ENCODE data around the gene MAP3K5. TPM values are rescaled to one million over a fixed set of nuclear protein-coding genes. Genes with fewer than 3 reads are reported as not detected.
"Not testable (repeated sequence)": the region's sequence is repeated elsewhere in the genome, so short reads cannot be mapped to it uniquely, and the experiment has no call there.

Gene MAP3K5
- polyA plus RNA-seq, 4 donors, result 2.9 to 8.2 (median 7.1) TPM

DNA sequence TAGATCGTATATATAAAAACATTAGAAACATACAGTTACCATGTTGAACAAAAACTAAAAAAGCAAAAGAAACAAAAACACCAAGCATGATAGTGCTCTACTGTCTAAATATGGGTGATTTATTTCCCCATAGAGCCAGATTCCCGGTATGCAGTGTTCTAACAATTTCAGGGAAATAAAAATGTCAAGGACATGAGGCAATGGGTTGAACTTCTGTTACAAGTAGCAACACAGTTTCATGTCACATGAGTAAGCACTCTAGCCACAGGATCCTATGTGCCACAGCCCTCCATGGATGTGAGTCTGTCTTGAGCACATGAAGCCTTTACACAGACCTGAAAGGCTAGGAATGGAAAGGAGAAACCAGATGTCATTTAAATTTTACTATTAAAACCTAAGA lies 96.0 kb downstream of the MAP3K5 start:
- peak in 2 of 4 donors; percentile 4 to 8 for DNase-seq (ENCODE audit: low read depth in 4 of 4, low spot score in 3 of 4)

DNA sequence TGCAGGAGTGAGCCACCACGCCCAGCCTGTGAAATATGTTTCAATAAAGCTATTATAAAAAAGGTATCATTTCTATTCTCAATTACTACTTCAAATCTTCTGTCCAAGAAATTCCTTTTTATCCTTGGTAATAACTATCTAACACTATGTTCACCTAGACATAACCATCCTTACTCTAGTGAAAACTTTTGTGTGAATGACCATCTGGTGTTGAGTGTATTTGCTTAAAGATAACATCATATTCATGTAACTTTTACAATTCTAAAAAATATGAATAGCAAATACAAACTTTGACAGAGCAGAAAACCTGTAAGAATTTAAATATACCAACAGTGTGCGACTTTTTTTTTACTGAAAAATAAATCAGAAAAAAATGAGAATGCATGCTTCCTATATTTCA lies 96.9 kb downstream of the MAP3K5 start:
- no peak for DNase-seq (ENCODE audit: low read depth in 4 of 4, low spot score in 3 of 4)

DNA sequence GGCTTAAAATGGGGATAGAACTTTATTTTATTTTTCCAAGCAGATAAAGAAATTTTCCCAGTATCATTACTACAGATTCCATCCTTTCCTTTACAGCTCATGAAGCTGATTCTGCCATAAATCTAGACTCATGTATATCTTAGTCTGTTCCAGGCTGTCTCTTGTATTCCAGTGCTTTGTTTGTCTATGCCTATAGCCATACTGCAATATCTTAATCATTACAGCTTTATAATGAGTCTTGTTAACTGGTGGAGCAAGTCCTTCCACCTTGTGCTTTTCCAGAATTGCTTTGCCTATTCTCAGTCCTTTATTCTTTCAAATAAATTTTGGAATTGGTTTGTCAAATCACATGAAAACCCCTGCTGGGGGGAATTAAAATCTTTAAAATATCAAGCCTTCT lies 99.2 kb downstream of the MAP3K5 start:
- no peak for DNase-seq (ENCODE audit: low read depth in 4 of 4, low spot score in 3 of 4)

DNA sequence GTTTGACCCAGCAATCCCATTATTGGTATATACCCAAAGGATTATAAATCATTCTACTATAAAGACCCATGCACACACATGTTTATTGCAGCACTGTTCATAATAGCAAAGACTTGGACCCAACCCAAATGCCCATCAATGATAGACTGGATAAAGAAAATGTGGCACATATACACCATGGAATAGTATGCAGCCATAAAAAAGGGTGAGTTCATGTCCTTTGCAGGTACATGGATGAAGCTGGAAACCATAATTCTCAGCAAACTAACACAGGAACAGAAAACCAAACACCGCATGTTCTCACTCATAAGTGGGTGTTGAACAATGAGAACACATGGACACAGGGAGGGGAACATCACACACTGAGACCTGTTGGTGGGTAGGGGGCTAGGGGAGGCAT lies 104.4 kb downstream of the MAP3K5 start:
- DNase-seq (ENCODE audit: low read depth in 4 of 4, low spot score in 3 of 4), result not testable (repeated sequence)

DNA sequence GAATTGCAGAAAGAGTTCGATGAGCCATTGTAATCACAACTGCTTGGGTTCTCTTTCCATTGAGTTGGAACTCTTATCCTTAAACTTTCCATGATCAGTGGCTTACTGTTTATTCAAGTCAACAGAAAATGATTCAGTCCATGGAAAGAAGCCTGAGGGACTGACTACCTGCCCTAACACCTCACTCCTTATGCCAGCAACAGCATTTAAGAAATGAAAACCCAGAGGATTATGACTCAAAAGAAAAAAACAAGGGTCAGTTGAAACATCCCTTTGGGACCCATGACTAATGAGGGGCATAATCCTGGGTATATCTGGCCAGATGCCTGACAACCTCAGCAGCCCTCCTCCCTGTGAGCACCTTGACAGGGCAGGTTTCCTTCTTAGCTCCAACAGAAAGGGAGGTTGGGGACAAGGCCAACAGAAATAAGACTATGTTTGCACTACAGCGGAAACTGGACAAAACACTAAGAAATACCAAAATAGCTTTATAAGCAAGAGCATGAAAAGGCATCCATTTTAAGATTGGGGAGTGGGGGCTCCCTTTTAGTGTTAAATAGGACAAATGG lies 106.7 kb downstream of the MAP3K5 start:
- DNase-seq (ENCODE audit: low read depth in 4 of 4, low spot score in 3 of 4), result no peak

DNA sequence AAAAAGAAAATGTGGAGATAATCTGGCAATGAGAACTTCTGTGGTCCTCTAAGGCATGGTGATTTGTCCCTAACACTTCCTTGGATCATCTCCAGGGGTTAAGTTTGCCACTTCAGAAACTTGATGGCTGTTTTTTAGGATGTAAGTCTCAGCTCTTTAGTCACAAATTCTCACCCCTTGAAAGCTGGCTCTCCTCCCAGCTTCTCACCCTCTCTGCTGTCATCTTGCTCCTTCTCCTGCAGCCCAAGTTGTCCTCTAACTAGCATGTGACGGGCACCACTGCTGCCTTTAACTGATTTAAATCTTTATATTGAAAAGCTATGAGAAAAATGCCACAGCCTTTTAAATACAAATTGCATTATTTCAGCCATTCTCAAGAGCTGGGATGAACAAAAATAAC lies 107.8 kb downstream of the MAP3K5 start:
- DNase-seq (ENCODE audit: low read depth in 4 of 4, low spot score in 3 of 4), result no peak

DNA sequence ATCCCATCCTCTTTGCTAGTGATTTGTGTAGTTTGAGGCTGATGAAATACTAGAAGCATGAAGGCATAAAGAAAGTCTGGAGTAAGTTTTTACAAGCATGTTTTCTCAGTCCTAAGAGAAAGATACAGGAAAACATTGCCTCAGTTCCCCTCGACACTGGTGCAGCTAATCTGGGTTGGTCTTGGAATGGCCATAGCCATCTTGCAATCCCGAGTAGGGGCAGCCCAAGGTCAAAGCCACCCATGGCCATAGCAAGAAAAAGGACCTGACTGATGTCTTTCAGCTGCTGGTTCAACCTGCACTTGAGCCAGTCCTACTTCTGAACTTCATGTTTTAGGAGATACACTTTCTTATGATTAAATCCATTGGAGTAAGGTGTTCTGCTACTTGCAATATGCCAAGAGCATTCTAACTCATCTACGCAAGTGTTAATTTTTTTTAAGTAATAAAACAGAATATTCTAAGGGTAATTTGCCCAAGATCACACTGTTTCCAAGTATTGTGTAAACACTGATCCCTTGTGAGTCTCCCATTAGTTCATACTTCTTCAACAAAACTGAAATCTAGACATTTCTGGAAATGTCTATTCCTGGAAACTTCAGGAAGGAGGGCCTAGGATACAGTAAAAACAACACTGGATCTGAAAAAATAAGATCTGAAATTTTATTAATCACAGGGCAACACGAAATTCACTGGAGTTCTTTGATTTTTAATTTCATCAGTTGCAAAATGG lies 108.9 kb downstream of the MAP3K5 start:
- DNase-seq (ENCODE audit: low read depth in 4 of 4, low spot score in 3 of 4), result no peak

DNA sequence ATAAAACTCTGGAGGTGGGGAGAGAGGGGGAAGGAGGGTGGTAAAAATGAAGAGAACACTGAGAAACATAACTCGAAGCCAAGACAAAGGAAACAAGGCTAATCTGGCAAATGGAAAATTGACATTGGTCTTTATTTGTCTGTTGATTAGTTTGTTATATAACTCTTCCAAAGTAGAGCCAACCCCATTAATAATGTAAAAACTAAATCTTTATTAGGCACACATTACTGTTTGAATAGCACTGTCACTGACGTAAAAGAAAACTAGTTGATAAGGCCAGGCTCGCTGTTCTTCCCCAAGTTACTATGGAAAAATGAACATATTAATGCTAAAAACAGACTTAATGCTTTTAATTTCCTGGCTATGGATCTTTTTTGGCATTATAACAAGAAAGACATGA lies 110.0 kb downstream of the MAP3K5 start:
- DNase-seq (ENCODE audit: low read depth in 4 of 4, low spot score in 3 of 4), result no peak

DNA sequence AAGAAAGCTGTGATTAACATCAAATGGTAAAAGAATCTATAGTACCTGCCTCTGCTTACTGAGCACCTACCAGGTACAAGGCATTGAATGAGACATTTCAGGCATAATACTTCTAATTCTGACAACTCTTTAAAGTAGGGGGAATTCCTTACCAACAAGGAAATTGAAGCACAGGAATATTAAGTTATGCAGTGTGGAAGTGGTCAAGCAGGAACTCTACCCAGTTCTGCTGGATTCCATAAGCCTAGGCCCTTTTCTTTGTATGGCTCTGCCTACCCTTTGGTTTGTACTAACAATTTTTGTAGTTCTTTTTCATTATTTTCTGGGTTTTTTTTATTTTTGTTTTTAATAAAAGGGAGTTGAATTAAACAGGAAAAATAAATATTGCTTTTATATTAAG lies 114.5 kb downstream of the MAP3K5 start:
- peak in 1 of 4 donors; percentile 14 for DNase-seq (ENCODE audit: low read depth in 4 of 4, low spot score in 3 of 4)

DNA sequence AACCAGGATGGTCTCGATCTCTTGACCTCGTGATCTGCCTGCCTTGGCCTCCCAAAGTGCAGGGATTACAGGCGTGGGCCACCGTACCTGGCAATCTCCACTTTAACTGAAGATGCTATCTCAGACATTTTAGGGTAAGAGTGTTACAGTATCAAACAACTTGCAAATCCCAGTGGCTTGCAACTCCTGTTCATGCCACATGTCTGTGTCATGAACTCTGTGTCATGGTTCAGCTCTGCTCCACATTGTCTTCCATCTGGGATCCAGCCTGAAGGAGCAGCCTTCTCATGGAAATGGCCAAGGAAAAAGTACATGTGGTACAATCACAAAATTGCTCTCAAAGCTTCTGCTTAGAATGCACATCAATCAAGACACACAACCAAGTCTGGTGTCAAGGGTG lies 114.9 kb downstream of the MAP3K5 start:
- no peak for DNase-seq (ENCODE audit: low read depth in 4 of 4, low spot score in 3 of 4)

DNA sequence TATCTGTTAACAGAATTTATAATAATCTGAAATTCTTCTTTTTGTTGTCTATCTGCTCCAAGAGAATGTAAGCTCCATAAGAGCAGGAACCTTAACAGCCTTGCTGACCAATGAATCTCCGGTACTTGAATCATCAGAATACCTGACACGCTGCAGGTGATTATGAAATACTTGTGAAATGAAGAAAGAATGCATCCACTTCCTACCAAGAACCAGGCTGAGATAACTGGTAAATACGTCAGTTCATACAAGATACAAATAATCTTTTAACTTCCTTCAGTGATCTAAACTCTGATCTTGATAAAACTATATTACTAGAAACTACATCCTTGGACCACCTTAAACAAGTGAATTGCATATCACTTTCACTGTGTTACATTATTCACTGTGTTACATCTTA lies 116.2 kb downstream of the MAP3K5 start:
- DNase-seq (ENCODE audit: low read depth in 4 of 4, low spot score in 3 of 4), result no peak

DNA sequence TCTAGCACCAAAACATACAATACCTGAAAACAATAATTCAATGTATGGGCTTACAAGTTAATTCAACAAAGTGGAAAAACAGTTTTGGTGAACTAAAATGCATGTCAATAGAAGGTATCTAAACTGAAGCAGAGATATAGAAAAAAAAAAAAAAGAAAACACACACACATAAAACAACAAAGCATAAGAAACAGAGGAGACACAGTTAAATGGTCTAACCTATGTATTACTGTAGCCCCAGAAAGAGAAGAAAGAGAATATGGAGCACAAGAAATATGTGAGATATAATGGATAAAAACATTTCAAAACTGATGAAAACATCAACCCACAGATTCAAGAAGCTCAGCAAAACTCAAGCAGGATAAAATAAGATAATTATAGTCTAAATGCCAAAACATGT lies 118.7 kb downstream of the MAP3K5 start:
- DNase-seq (ENCODE audit: low read depth in 4 of 4, low spot score in 3 of 4), result no peak

DNA sequence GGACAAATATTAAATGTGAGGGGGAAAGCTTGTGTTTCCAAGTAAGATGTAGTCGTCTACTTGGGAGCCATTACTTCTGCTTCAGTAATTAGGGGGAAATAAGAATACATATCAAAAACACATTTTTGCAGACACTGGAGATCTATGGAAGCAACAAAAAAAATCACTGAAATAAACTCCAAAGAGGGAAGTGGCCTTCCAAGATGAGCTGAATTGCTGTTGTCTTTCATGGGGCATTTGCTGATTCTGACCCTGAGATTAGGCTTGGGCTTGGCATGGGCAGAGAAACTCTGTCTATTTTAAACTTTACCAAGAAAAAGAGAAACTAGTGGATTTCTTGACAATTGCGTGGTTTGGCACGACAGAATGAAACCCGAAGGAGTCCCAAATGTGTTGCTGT lies 120.1 kb downstream of the MAP3K5 start:
- no peak for DNase-seq (ENCODE audit: low read depth in 4 of 4, low spot score in 3 of 4)

DNA sequence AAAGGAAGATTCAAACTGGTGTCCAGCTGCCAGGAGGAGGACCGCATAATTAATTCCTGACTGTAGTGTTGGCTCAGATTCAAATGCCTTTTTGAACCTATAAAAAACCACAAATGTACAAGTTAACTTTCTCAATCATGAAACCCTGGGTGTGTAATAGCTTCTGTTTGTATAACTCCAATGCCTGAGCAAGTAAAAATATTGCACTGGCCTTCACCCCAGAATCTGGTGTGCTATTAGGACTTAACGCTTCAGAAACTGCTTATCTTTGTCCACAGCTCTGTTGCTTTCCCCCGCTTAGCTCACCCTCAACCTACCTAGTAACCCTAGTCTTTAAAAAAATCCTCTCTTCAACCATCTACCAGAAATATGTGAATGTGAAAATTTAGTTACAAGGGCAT lies 123.0 kb downstream of the MAP3K5 start:
- no peak for DNase-seq (ENCODE audit: low read depth in 4 of 4, low spot score in 3 of 4)

DNA sequence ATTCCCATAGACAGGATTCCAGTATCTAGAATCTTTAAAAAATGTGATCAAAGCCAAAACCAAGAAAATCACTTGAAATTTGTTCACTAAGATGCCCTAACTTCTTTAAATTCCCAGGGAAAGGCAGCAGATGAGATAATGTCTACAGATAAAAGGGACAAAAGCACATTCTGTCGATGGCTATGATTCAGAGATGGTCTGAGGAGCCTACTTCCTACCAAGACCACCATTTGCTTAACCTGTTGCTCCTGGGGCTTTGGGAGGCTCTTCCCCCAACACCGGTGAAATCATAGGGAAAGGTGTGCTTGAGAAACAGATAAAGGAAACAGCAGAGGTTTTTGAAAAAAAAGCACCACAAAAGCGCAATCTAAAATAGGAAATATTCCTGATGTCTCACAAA lies 123.7 kb downstream of the MAP3K5 start:
- DNase-seq (ENCODE audit: low read depth in 4 of 4, low spot score in 3 of 4), result no peak

DNA sequence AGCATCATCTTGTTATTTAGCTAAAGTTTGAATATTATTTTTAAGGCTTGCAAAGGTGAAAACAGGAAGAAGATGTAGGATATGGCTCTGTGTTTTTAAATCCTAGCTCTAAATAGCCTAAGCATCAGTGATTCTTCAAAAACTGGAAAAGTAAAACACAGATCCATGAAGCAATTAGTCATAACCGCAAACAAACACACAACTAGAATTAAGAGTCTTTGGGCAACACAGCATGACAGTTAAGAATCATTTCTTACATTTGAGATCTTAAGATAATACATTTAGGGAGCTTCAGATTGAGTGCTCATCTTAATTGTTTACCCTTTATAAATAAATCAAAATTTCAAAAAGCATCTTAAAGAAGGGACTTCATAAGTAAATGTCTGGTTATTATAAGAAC lies 126.2 kb downstream of the MAP3K5 start:
- no peak for DNase-seq (ENCODE audit: low read depth in 4 of 4, low spot score in 3 of 4)

DNA sequence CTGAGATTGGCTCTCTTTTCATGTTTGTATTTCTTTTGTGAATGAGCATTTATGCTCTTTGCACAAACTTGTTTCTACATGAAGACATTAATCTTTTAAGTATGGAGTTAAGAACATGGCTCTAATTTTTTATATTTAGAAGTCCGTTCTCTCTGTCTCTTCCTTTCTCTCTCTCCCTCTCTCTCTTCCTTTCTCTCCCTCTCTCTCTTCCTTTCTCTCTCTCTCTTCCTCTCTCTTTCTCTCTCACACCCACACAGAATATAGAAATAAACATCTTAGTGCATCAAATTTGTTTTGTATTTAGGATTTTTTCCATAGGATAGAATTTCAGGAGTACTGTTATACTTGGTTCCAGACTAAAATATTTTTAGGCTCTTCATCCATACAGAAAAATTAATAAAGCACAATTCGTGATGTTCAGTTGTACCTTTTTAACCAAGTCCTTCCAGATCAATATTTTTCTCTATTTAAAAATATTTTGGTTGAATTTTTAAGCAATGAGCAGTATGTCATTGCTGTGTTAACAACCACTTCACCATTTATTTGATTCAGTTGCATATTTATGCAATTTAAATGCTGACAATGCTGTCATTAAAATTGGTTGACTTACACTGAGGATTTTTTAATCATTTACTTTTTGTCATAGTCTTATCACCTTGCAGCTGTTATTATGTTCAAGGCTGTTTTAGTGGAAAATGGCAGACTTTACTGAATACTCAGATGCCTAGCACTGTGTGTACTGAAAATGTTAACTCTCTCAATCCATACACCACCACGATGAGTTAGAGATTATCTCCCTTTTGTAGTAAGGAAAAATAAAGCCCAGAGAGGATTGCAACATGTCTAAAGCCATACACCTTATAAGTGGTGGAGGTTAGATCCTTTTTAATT lies 129.7 kb downstream of the MAP3K5 start:
- no peak for DNase-seq (ENCODE audit: low read depth in 4 of 4, low spot score in 3 of 4)

DNA sequence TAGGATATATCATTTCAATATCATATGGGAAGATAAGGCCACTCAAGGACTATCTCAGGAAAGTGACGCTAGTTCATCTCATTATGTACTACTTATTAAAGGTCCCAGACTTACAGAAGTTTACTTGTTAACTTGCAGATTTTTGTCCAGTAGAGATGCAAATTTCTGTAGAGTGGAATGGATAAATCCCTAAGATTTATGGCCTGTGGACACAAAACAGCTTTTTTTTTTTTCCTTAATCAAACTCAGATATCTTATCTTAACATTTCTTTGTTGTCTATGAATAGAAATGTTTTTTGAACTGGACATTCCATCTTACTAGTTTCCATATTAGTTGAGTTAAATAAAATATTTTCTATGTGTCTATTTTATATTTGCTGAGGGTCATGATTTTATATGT lies 131.6 kb downstream of the MAP3K5 start:
- DNase-seq (ENCODE audit: low read depth in 4 of 4, low spot score in 3 of 4), result no peak

DNA sequence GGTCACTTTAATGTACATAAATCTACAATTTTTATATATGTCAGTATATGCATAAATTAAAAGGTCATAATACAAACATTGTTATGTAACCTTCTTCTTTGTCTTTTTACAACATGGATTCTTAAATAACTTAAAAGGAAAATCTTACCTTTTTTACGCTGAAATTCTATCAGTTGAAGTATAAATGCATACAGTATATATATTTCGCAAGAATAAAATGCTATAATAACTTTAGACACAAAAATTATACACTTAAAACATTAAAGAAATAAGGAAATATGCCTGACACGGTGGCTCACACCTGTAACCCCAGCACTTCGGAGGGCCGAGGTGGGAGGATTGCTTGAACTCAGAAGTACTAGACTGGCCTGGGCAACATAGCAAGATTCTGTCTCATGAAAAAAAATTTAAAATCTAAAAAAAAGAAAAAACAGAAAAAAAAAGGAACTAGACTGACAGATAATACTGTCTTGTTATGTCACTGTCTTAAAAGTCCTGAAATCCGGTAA lies 132.2 kb downstream of the MAP3K5 start:
- DNase-seq (ENCODE audit: low read depth in 4 of 4, low spot score in 3 of 4), result no peak

DNA sequence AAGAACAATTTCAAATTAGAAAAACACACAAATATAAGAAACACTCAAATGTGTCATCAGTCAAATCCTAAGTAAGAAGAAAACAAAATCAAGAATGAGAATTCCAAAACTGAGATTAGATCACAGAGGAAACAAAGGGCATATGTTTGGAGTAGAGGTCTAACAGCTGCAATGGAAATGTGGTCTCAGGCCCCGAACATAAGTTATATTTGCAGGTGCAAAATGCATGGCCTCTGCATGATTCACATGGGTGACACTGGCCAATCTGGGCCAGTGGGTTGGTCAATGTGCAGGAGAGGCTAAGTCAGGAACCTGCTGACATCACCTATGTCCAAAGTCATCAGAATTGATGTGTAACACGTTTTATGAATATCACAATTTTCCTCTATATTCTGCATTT lies 133.6 kb downstream of the MAP3K5 start:
- DNase-seq (ENCODE audit: low read depth in 4 of 4, low spot score in 3 of 4), result no peak

DNA sequence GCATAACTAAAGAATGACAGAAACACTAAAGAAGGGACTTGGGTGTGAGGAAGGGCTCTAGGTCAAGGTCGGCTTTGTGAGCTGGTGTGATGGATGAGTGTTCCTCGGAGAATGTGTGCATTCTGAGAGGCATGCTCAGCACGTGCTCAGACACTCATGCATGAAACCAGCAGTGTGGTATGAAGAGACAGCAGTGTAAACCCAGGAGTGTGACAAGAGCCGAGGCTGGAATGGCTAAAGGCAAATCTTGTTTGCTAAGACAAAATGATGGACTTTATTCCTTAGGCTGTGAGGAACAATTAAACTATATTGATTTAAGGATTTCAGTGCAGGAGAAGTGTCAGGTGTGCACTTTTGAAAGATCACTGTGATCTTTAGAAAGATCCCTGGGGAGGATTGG lies 134.6 kb downstream of the MAP3K5 start:
- no peak for DNase-seq (ENCODE audit: low read depth in 4 of 4, low spot score in 3 of 4)

DNA sequence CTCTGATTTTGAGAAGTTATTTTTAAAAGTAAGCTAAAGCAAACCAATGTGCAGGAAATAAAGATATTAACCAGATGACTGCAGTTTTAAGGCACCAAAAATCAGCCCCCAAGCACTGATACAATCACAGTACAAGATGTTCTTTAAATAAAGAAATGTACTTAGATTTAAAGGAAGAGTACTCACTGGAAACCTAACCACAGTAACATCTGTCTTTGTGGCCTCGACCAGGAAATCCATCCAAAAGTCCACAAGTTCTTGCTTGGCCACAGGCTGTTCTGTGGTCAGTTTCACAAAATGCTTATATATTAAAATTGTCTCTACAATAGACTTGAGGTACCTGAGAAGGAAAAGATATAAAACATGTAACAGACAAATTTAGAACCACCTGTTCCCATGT lies 136.2 kb downstream of the MAP3K5 start:
- no peak for DNase-seq (ENCODE audit: low read depth in 4 of 4, low spot score in 3 of 4)
